Testis (tissue), 3 donors: ENCODE measurements around the gene IGHMBP2. TPM values are rescaled to one million over a fixed set of nuclear protein-coding genes. Genes with fewer than 3 reads are reported as not detected.

ENCODE experiments used
- DNase-seq: peaks from one replicate; pipeline ENCODE4 v3.0.0-alpha.2; 2019
- H3K27ac ChIP-seq, 2 donors: fragments of 200-600 bp; sonication (generic); one replicate each; pipeline ENCODE4 v1.5.1; 2019
- H3K27me3 ChIP-seq: fragments of 200-600 bp; sonication (generic); one replicate; pipeline ENCODE4 v1.5.1; 2019
- H3K36me3 ChIP-seq: fragments of 200-600 bp; sonication (generic); one replicate; pipeline ENCODE4 v1.5.1; 2017; ENCODE audit warnings: low read depth; ENCODE audit errors: missing control alignments
- H3K4me1 ChIP-seq: fragments of 200-600 bp; sonication (generic); one replicate; pipeline ENCODE4 v1.5.1; 2019
- H3K4me3 ChIP-seq, 2 donors: fragments of 200-600 bp; sonication (generic); one replicate each; pipeline ENCODE4 v1.5.1; 2017 to 2019
- H3K9me3 ChIP-seq: fragments of 200-600 bp; sonication (generic); one replicate; pipeline ENCODE4 v1.5.1; 2017
- CTCF ChIP-seq, 3 experiments: fragments of 450-650 bp in 2 of 3; fragments of 200-600 bp in 1 of 3; sonication (generic) in 1 of 3; IDR thresholded peaks; one replicate each; pipeline ENCODE4 v1.5.1; 2016 to 2019; ENCODE audit warnings: antibody characterized with exemption in 3 of 3, mild to moderate bottlenecking in 2 of 3, moderate library complexity in 1 of 3
- POLR2A ChIP-seq: fragments of 450-650 bp; IDR thresholded peaks from one replicate; pipeline ENCODE4 v1.6.1; 2017; ENCODE audit warnings: antibody characterized with exemption, mild to moderate bottlenecking, moderate library complexity
- WGBS, 2 donors: methylation state at CpG; one replicate each; pipeline ENCODE4 v1.1.5; 2018; 5-methylcytosine and 5-hydroxymethylcytosine counted together
- intact Hi-C: fragments of 100-400 bp; cut with DNase I; formaldehyde crosslinking; loops from one replicate; pipeline ENCODE4 v1.15.1; 2023; ENCODE audit warnings: low total_unique reads
- polyA plus RNA-seq: library from polyadenylated mRNA; stranded (reverse); fragments of 350-450 nt; fragmentation: Illumina TruSeq; extraction: RNeasy Lipid Tissue Mini Kit (QIAGEN cat#74804); gene quantifications from one replicate; pipeline ENCODE4 v1.2.3, GENCODE V29; 2014; ENCODE audit warnings: low read depth, low replicate concordance; ENCODE audit not compliant: insufficient read depth
- total RNA-seq, 2 donors: library from RNA; depleted of rRNA; stranded (reverse); fragments of >200 nt; gene quantifications; one replicate each; pipeline ENCODE4 v1.2.3, GENCODE V29; 2016

Gene IGHMBP2
- total and polyA plus RNA-seq, 3 donors from 2014 or later, result 42.6 to 68.9 (median 47.1) TPM

GRCh38 chr11:68961245-68961644 is 57.6 kb downstream of the IGHMBP2 start:
- no peaks in the 10 kb centered on the region for H3K36me3 ChIP-seq
- H3K4me3 ChIP-seq, result no peak overlapping the region
- H3K4me1 ChIP-seq, result no peaks in the 10 kb centered on the region
- TF ChIP-seq CTCF (IDR thresholded peaks at IDR 0.05), result no peak
- no peak for TF ChIP-seq POLR2A
- H3K9me3 ChIP-seq, result no peaks in the 10 kb centered on the region
- no peak for DNase-seq
- 82 to 89% methylated on average over 8 of the region's 8 CpGs for whole genome bisulfite sequencing, 2 donors
- no peak overlapping the region for H3K27ac ChIP-seq
- intact Hi-C loops, result no loop called here
- H3K27me3 ChIP-seq, result no peaks in the 10 kb centered on the region

GRCh38 chr11:68962527-68963250 is 59.0 kb downstream of the IGHMBP2 start:
- Histone ChIP-seq H3K4me3 (no peak overlapping the region), H3K27me3 (no peaks in the 10 kb centered on the region), H3K27ac (no peak overlapping the region), H3K9me3 (no peaks in the 10 kb centered on the region), H3K36me3 (no peaks in the 10 kb centered on the region), H3K4me1 (no peaks in the 10 kb centered on the region)
- intact Hi-C loops, result no loop called here
- TF ChIP-seq CTCF (IDR thresholded peaks at IDR 0.05), result no peak
- no peak for TF ChIP-seq POLR2A
- 87 to 94% methylated on average over 16 of the region's 16 CpGs for WGBS, 2 donors
- no peak for DNase-seq

- TF ChIP-seq POLR2A (no peak), CTCF (IDR thresholded peaks at IDR 0.05) (no peak)
- Histone ChIP-seq H3K36me3 (no peaks in the 10 kb centered on the region), H3K27me3 (no peaks in the 10 kb centered on the region), H3K9me3 (no peaks in the 10 kb centered on the region), H3K27ac (no peak overlapping the region), H3K4me1 (no peaks in the 10 kb centered on the region), H3K4me3 (no peak overlapping the region)
- no peak for DNase-seq
- 70 to 91% methylated on average over 3 of the region's 3 CpGs for WGBS, 2 donors
- intact Hi-C loops, result no loop called here
Measured at GRCh38 chr11:68963779-68964178, 60.1 kb downstream of the IGHMBP2 start.

GRCh38 chr11:68965901-68966853 is 62.5 kb downstream of the IGHMBP2 start:
- Histone ChIP-seq H3K27ac (no peak overlapping the region), H3K4me3 (no peak overlapping the region), H3K4me1 (no peaks in the 10 kb centered on the region), H3K9me3 (no peaks in the 10 kb centered on the region), H3K27me3 (no peaks in the 10 kb centered on the region), H3K36me3 (no peaks in the 10 kb centered on the region)
- TF ChIP-seq POLR2A (no peak), CTCF (IDR thresholded peaks at IDR 0.05) (no peak)
- no peak for DNase-seq
- intact Hi-C loops, result no loop called here
- 72 to 79% methylated on average over 15 of the region's 15 CpGs for WGBS, 2 donors
